ENCODE data around the gene SF3A2.

GRCh38 chr19:2261438-2262172 is 25.0 kb downstream of the SF3A2 start:
- no peak for TF ChIP-seq POLR2A (IDR thresholded peaks at IDR 0.05)
- TF ChIP-seq, protein P1, sequence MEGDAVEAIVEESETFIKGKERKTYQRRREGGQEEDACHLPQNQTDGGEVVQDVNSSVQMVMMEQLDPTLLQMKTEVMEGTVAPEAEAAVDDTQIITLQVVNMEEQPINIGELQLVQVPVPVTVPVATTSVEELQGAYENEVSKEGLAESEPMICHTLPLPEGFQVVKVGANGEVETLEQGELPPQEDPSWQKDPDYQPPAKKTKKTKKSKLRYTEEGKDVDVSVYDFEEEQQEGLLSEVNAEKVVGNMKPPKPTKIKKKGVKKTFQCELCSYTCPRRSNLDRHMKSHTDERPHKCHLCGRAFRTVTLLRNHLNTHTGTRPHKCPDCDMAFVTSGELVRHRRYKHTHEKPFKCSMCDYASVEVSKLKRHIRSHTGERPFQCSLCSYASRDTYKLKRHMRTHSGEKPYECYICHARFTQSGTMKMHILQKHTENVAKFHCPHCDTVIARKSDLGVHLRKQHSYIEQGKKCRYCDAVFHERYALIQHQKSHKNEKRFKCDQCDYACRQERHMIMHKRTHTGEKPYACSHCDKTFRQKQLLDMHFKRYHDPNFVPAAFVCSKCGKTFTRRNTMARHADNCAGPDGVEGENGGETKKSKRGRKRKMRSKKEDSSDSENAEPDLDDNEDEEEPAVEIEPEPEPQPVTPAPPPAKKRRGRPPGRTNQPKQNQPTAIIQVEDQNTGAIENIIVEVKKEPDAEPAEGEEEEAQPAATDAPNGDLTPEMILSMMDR (IDR thresholded peaks at IDR 0.05 in 8 of 11, conservative IDR thresholded peaks at IDR 0.05 in 3 of 11), result peak in 10 of 11 experiments; percentile 21 to 74 (median 60)
